Regular cardiac myocyte (primary cell): ENCODE data around the gene TRIM25. TPM values are rescaled to one million over a fixed set of nuclear protein-coding genes. Genes with fewer than 3 reads are reported as not detected.

Experiments used
- total RNA-seq: library from RNA; depleted of rRNA; stranded (reverse); fragments of >200 nt; gene quantifications from 2 replicates; pipeline ENCODE4 v1.2.3, GENCODE V29; 2014

Gene TRIM25, protein sequence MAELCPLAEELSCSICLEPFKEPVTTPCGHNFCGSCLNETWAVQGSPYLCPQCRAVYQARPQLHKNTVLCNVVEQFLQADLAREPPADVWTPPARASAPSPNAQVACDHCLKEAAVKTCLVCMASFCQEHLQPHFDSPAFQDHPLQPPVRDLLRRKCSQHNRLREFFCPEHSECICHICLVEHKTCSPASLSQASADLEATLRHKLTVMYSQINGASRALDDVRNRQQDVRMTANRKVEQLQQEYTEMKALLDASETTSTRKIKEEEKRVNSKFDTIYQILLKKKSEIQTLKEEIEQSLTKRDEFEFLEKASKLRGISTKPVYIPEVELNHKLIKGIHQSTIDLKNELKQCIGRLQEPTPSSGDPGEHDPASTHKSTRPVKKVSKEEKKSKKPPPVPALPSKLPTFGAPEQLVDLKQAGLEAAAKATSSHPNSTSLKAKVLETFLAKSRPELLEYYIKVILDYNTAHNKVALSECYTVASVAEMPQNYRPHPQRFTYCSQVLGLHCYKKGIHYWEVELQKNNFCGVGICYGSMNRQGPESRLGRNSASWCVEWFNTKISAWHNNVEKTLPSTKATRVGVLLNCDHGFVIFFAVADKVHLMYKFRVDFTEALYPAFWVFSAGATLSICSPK
- total RNA-seq, result 19.7 and 21.7 TPM in 2 replicates

DNA sequence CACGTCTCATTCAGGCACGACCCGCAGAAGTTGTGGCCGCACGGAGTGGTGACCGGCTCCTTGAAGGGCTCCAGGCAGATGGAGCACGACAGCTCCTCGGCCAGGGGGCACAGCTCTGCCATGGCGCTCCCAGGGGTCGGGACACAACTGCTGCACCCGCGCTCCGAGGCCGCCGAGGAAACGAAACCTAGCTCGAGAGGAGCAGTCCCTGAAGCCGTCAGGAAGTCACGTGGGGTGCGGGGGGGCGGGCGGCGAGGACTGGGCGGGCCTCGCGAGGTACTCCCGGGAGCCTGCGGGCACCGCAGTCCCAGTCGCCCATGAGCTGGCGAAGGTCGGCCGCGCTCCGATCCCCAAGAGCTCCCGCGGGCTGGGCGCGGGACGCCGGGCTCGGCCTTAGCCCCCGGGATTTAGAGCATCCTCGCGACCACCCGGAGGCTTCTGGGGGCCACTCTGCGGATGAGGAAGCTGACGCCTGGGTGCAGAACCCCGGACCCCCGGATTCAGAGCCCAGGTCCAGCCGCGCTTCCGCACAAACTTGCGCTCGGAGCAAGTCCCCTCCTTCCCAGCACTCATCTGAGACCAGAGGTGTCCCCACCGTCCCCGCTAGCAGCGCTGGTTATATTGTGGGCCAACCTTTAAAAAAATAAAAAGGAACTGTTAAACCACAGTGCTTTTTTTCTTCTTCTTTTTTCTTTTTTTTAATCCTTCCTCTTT is at the start of gene TRIM25:
TRIM25 (minus strand) TSS at position 183 of the 714 bp plus-strand sequence; CDS start at position 122, 61 bp downstream.

DNA sequence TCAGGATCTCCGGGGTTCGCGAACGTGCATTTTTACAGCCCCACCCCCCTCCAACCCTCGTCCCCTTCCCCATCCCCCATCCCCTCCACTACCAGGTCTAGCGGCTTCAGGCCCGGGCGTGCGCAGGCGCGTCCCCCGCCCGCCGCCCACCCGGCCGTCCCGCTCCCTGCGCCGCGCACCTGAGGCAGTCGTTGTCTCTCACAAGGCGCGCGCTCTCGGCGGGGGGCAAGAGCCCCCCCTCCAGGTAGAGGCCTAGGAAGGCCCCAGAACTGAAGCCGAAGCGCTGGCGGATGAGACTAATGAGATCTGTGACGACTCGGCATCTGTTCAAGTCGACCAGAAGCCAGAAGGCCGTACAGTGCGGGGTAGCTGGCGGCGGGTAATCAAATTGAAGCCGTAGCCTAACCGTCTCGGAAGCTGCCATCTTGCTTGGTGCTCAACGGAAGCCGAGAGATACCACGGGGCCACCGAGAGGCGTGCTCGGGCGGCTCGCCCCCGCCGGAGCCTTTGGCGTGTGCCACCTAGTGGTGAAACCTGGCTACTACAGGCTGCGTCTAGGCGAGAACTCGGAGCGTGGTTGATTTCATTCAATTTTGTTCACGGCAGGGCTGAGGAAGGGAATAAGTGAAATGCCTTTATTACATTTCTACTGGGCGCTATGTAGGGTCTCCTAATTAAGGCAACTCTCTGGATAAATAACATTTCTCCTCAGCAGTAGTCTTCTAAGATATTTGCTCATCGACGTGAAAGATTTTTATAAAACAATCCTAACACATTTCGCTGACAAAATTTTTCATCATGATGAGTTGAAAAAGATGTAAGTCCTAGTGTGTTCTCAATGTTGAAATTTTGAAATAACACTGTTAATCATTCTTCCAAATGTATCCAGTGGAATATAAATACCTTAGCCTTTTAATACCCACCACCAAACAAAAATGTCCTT is 47.0 kb upstream of the TRIM25 start, which contains the start of gene COIL:
COIL (minus strand) TSS at position 455 of the 943 bp plus-strand sequence; CDS start at position 424, 31 bp downstream.

Other genes starting within 250 kb of the TRIM25 start
- 0.58 and 1.4 TPM in 2 replicates for gene C17orf67, start 80.1 kb downstream of the TRIM25 start, total RNA-seq
- gene DGKE, start 79.9 kb downstream of the TRIM25 start, total RNA-seq, result 5.0 and 5.6 TPM in 2 replicates
- 11.0 and 15.0 TPM in 2 replicates for gene COIL, start 47.0 kb upstream of the TRIM25 start, total RNA-seq
- gene SCPEP1, start 64.1 kb upstream of the TRIM25 start, total RNA-seq, result 29.9 and 138 TPM in 2 replicates
- gene AKAP1, start 171.2 kb upstream of the TRIM25 start, total RNA-seq, result 11.0 and 15.9 TPM in 2 replicates